ENCODE results near the gene DNAAF1. TPM values are rescaled to one million over a fixed set of nuclear protein-coding genes. Genes with fewer than 3 reads are reported as not detected.
"Not testable (repeated sequence)": the region's sequence is repeated elsewhere in the genome, so short reads cannot be mapped to it uniquely, and the experiment has no call there.

The DNAAF1 gene
- not detected for total RNA-seq
- long read RNA-seq = 0 reads

DNA sequence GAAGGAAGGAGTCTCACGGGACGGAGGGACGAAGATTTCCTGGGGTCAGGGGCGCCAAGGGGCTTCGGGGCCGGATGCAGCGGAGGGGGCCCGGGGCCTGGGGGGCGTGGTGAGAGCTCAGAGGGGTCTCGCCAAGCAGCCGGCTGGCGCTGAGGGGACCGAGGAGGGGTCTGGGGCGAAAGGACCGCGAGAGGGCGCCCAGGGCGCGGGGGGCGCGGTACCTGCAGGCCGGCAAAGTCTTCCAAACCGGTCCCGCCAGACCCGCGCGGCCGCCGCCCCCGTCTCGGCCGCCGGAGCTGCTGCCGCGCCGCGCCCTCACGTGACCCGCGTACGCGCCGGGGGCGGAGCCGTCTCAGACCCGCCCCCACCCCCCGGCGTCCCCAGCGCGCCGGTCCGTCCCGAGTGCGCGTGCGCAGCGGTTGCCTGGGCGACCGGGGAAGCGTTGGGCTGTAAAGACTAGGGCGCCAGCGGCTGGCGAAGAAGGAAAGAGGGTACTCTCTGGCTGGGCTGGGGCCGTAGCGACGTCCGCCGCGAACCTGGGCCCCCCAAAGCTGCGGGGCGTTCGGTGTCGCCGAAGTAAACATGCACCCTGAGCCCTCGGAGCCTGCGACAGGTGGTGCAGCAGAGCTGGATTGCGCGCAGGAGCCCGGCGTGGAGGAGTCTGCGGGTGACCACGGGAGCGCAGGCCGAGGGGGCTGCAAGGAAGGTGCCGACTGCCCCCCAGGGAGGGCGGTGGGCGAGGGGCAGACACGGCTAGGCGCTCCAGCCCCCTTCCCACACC lies at the start of gene DNAAF1, which contains the start of gene HSDL1:
DNAAF1 (plus strand) TSS at position 450 of the 781 bp plus-strand sequence; CDS start at position 583, 133 bp downstream.
HSDL1 (minus strand) TSS at position 319 of the 781 bp plus-strand sequence. CDS start 13,856 bp downstream, outside the sequence.
- intact Hi-C loops (cut with DNase I) = loop anchor here (2.0 to 5.0 kb wide), 2 partner anchors 28 to 37 kb away; partner anchors contain the start of gene MBTPS1
- peak; percentile 95 for DNase-seq (ENCODE audit: low spot score)

DNA sequence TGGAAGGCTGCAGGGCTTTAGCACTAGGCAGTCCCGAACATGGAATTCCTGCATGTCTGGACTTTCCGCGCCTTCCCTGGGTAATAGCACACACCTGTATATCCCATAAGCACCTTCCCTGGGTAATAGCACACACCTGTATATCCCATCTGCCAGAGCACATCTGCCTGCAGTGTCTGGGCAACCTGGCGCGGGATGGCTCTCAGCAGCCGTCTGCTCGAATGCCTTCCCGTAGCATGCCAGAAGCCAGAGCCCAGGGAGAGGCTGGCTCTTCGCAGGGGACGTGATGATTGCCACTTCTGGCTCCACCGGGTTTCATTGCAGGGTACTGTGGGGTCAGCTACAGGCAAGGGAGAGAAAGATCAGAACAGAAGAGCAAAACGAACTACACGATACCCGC lies 49.6 kb upstream of the DNAAF1 start:
- DNase-seq (ENCODE audit: low spot score) = no peak
- intact Hi-C loops (cut with DNase I) = no loop called here

DNA sequence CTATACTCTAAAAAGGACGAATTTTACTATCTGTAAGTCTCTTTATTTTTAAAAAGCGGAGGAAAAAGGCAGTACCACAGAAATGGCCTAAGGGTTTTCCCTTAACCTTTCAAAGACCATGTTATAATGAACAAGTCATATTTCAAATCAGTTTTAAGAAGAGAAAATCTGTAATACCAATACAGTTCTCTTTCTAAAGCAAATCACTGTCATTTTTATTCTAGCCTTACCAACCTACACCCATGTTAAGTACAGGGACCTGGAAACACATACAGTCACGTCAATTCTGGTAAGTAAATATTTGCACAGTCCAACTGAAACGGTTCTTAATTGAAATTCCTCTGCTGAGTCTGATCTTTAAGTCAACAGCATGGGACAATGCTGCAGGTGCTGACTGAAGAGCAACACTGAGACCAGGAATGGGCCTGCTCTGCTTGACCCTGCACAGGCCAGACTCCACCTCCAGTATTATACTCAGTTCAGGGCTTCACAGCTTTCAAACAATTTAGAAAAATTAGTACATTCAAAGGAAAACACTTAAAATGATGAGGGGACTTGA lies 48.6 kb upstream of the DNAAF1 start:
- intact Hi-C loops (cut with DNase I) = no loop called here
- no peak for DNase-seq (ENCODE audit: low spot score)

DNA sequence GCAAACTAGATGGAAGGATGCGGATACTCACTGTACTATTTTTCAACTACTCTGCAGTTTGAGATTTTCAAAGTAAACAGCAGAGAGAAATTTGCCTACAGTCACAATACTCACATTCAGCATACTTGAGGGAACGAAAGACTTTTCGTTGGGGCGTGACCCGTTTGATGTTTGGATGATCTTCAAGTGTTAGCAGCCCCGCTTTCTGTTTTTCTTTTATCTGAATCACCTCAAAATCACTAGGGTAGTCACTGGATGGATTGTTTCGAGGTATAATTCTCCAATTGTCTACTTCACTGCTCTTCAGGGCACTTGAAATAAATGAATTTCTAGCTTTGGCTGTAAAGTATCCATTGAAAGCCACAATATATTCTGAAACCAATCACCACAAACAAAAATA lies 46.2 kb upstream of the DNAAF1 start:
- DNase-seq (ENCODE audit: low spot score) = no peak
- intact Hi-C loops (cut with DNase I) = no loop called here

DNA sequence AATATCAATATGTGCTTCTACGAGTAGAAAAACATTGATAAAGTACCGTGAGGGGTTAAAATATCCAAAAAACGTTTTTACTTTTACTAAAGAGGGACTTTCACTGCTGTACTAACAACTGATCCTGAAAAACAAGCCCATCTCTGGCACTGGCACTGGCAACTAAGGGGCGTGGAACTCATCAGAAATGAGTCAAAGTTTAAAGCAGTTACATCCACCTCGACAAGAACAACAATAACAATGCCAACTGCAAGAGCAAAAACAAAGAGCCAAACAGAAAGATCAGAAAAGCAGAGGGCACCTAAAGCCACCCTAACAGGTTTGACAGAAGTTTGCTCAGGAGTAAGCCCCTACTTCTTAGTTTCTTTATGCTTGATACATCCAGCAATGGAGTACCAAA lies 41.4 kb upstream of the DNAAF1 start:
- intact Hi-C loops (cut with DNase I) = loop anchor here (10.0 kb wide), 1 partner anchor 381 kb away; no protein-coding TSS in a partner anchor
- DNase-seq (ENCODE audit: low spot score) = no peak

DNA sequence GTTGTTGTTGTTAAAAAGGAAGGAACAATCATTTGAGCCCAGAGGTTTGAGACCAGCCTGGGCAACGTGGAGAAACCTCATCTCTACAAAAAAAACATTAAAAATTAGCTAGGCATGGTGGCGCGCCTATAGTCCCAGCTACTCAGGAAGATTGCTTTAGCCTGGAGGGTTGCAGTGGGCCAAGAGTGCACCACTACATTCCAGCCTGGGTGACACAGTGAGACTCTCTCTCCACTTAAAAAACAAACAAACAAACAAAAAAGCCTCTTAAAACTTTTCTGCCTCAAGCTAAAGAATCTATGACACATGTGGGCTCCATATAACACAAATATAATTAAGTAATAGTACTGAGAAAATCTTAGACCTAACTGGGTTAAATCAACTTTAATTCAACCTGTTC lies 40.9 kb upstream of the DNAAF1 start:
- intact Hi-C loops (cut with DNase I) = loop anchor here (10.0 kb wide), 1 partner anchor 381 kb away; no protein-coding TSS in a partner anchor
- DNase-seq (ENCODE audit: low spot score) = no peak

DNA sequence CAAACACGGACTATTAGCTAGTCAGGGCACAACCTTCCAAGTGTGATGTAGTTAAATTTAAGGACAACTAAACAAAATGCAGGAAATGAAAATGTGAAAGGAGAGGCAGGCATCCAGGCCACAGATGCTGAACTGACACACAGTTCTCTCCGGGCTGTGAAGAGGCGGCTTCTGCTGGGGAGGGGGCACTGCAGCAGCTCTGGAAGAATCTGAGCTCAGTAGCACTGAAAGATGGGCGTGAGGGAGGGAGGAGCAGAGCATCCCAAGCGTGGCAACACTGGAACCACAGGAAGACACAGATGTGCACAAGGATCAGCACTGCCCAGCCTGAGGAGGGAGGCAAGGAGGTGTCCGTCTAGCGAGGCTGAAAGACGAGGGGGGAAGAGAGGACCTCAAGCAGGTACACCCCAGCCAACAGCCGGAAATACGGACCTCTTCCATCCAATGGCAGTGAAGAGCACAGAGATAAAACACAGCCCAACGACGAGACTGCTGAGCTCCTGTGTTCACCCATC lies 39.8 kb upstream of the DNAAF1 start:
- intact Hi-C loops (cut with DNase I) = loop anchor here (10.0 kb wide), 1 partner anchor 379 kb away; no protein-coding TSS in a partner anchor
- DNase-seq (ENCODE audit: low spot score) = no peak

DNA sequence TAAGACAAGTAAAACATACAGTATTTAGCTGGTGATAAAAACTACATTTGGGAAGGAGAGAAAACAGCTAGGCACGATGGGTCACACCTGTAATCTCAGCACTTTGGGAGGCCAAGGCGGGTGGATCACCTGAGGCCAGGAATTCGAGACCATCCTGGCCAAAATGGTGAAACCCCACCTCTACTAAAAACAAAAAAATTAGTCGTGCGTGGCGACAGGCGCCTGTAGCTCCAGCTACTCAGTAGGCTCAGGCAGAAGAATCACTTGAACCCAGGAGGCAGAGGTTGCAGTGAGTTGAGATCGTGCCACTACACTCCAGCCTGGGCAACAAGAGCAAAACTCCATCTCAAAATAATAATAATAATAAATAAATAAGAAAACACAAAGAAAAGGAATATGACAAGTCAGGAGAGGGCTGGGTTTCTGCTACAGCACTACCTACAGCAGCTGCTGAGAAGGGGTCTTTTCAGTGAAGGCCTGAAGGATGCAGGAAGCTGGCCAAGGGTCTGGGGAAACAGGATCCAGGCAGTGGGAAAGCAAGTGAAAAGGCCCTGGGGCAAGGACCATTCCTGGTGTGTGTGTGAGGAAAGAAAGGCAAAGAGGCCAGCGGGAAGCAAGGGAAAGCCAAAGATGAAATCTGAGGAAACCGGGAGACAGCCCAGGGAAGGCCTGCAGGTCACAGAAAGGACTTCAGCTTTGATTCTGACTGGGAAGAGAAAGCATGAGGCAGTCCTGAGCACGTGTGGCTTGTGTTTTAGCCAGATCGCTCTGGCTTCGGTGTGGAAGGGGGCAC lies 39.0 kb upstream of the DNAAF1 start:
- DNase-seq (ENCODE audit: low spot score) = no peak
- intact Hi-C loops (cut with DNase I) = loop anchor here (10.0 kb wide), 1 partner anchor 379 kb away; no protein-coding TSS in a partner anchor

DNA sequence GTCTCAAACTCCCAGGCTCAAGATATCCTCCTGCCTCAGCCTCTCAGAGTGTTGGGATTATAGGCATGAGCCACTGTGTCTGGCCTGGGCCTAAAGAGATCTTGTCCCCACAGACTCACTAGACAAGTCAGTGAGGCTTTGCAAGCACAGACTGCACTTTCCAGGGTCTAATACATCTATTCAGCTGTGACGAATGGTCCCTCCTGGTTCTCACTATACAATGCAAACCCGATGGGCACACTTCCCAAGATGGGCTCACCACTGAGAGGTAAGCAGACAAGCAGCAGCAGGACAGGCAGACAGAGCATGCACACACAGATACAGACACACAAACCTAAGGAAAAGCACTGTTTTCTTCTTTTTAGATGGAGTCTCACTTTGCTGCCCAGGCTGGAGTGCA lies 37.2 kb upstream of the DNAAF1 start:
- no peak for DNase-seq (ENCODE audit: low spot score)
- intact Hi-C loops (cut with DNase I) = loop anchor here (10.0 kb wide), 1 partner anchor 377 kb away; no protein-coding TSS in a partner anchor

DNA sequence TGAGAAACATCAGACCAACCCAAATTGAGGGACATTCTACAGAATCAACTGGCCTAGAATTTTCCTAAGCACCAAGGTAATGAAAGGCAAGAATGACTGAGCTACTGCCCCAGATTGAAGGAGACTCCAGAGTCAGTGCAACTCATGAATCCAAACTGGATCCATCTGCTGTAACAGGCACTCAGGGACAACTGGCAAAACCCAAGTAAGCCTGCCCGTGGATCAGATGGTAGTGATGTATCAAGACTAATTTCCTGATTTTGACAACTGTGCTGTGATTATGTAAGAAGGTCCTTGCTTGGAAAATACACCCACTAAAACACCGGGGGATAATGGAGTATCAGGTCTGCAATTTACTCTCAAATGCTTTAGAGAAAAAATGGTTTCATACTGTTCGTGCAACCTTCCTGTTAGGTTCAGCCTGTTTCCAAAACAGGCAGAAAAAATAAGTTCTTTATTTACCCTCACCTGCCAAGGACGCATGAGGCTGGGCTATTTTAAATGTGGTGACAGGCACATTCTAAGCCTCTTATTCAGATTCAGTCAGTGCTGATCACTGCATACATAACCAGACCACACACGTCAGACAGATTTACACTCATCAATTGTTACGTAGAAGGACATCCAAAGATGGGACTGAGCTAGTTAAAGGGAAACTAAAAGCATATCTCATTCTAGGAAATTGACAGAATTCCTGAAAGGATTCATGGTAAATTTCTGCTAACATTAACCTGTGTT lies 35.3 kb upstream of the DNAAF1 start:
- no peak for DNase-seq (ENCODE audit: low spot score)
- intact Hi-C loops (cut with DNase I) = loop anchor here (10.0 kb wide), 1 partner anchor 375 kb away; no protein-coding TSS in a partner anchor

DNA sequence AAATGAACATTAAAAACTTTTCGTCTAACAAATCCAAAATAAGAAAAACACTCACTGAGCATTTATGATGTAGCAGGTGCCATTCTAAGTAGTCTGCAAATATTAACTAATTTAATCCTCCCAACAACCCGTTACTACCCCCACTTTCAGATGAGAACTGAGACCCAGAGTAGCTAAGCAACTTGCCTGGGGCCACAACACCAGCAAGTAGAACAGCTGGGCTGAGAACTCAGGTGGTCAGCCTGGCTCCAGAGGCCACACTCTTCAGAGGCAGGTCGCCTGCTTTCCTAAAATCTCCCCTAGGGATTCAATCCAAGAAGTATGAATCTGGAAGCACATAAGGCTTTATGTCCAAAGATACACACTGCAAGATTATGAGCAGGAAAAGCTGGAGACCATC lies 34.6 kb upstream of the DNAAF1 start:
- intact Hi-C loops (cut with DNase I) = no loop called here
- DNase-seq (ENCODE audit: low spot score) = no peak

DNA sequence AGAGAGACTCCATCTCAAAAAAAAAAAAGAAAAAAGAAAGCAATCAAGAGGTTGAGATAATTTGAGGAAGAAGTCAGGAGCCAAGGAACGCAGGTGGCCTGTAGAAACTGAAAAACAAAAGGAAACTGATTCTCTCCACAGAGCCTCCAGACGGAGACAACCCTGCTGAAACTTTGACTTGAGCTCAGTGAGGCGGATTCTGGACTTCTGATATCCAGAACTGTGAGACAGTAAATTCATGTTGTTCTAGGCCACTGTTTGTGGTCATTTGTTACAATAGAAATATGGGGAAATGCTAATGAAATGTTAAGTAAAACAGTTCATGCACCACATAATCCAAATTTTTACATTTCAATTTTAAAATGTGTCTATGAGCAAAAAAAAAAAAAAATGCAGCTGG lies 33.6 kb upstream of the DNAAF1 start:
- intact Hi-C loops (cut with DNase I) = no loop called here
- DNase-seq (ENCODE audit: low spot score) = no peak

DNA sequence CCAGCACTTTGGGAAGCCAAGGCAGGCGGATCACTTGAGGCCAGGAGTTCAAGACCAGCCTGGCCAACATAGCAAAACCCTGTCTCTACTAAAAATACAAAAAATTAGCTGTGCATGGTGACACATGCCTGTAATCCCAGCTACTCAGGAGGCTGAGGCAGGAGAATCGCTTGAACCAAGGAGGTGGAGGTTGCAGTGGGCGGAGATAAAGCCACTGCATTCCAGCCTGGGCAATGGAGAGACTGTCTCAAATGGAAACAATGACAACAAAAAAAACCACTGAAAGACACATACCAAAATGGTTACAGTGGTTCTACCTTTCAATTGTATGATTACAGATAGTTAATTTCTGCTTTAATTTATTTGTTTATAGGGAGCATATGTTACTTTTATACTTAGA lies 33.2 kb upstream of the DNAAF1 start:
- DNase-seq (ENCODE audit: low spot score); intact Hi-C loops (cut with DNase I): not testable (repeated sequence)

DNA sequence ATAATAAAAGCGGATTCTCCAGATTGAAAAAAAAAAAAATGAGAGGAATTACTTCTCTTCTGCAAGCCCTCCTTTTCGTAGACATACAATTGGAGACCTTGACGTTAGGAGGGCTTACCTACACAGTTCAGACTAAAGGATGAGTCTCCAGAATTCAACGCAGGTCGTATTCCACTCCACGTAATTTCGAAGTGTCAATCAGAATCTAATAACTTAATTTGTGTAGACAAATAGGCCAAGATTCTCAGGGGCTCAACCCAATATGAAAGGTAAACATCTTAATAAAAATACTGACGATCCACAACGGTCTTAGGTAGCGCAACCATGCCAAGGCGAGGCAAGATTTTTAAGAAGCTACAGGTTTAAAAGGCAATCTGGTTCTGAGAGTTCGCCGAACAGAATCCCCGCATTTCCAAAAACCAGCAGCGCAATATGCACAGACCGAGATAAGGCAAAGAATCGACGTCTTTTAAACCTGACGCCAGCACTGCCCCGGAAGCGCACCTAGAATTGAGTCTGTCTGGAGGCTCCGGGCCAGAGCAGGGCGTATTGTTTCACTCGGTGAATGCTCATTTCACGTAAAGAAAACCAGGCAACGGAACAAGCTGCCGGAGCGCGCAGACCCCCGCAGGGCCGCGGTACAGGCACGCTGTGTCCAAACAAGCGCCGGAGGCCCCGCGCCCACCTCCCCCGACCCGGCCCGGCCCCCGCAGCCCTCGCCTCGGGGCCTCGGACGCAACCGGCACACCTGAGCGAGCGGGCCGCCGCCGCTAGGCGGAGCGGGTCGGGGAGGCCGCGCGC lies 29.0 kb upstream of the DNAAF1 start:
- intact Hi-C loops (cut with DNase I) = loop anchor here (2.0 kb wide), 1 partner anchor 29 kb away; the partner anchor contains the start of genes DNAAF1 and HSDL1
- peak; percentile 75 for DNase-seq (ENCODE audit: low spot score)

DNA sequence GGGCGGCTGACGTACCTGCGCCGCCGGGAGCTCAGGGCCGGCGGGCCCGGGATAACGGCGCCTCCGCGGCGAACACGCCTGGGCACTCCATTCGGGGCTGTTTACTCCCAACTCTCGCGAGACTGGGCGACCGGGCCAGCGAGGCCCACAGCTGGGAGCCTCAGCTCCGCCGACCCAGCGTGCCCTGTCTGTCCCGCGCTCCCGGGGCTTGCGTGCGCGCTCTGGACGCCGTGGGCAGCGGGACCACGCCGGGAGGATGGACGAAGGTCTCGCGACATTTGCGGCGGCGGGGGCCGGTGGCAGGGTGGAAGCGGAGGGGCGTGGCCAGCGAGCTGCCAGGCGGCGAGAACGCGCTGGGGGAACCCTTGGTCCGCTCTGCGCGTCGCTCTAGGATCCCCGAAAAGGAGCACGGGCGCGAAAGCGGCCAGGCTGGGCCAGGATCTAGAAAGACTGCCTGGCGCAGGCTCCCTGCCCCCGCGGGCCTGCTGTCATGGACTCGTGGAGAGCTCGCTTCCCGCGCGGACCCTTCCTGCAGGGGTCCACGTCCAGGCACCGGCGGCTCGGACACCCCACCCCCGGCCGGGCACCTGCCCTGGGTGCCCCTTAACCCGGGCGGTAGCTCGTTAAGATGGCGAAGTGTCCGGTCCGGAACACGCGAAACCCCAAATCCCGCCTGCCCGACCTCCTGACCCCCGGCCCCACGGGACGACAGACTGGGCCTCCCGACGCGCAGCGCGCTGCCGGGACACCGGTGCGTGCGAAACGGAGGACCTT lies 28.2 kb upstream of the DNAAF1 start, which contains the start of gene MBTPS1:
MBTPS1 (minus strand) TSS at position 223 of the 774 bp plus-strand sequence. CDS start 15,159 bp downstream, outside the sequence.
- peak; percentile 99 for DNase-seq (ENCODE audit: low spot score)
- intact Hi-C loops (cut with DNase I) = loop anchor here (2.0 kb wide), 1 partner anchor 28 kb away; the partner anchor contains the start of genes DNAAF1 and HSDL1

DNA sequence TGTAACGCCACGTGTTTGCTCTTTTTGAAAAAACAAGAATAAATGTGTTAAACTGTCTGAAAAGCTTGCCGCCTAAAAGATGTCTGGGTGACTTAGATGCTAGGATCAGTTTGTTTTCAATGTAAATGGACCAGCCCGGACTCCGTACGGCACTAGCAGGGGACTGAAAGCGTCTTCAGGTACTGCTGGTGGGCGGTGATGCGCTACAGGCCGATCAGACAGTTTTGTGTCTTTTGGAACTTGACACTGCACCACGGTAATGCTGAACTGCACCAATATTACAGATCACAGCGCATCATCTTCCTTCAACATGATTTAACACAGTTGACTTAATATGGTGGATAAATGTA lies 27.6 kb upstream of the DNAAF1 start:
- DNase-seq (ENCODE audit: low spot score) = no peak
- intact Hi-C loops (cut with DNase I) = loop anchor here (2.0 kb wide), 1 partner anchor 27 kb away; the partner anchor contains the start of genes DNAAF1 and HSDL1

DNA sequence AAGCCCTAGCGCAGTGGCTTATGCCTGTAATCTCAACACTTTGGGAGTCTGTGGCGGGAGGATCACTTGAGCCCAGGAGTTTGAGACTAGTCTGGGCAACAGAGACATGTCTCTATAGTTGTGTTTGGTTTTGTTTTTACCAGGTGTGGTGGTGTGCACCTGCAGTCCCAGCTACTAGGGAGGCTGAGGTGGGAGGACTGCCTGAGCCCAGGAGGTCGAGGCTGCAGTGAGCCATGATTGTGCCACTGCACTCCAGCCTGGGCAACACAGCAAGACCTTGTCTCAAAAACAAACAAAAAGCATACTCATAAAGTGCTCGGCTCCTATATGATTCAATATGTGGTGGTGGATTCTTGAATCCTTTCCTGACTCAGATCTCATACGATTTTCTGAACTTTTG lies 26.8 kb upstream of the DNAAF1 start:
- DNase-seq (ENCODE audit: low spot score); intact Hi-C loops (cut with DNase I): not testable (repeated sequence)
